Measurements from ENCODE around the gene PER2.

DNA sequence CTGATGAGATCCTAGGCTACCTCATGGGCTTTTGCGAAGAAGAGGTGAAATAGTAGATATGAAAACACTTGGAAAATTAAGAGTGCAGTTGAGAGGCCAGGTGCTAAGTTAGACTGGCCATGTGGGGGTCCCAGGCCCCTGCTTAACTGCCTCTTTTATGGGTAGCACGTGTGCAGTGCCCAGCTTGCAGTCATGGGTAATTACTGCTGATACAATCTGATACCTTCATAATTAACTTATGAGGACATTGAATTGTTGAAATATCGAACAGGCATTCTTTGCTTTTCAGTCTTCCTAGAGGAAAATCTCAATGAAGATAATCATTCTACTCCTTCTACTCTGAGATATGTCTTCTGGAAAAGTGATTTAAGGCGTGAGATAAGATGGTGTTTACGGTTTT lies 43.5 kb upstream of the PER2 start:
- TF ChIP-seq POLR2AphosphoS5 (IDR thresholded peaks at IDR 0.05; ENCODE audit: low read depth, low read length), result no peak
- TF ChIP-seq, protein P1, sequence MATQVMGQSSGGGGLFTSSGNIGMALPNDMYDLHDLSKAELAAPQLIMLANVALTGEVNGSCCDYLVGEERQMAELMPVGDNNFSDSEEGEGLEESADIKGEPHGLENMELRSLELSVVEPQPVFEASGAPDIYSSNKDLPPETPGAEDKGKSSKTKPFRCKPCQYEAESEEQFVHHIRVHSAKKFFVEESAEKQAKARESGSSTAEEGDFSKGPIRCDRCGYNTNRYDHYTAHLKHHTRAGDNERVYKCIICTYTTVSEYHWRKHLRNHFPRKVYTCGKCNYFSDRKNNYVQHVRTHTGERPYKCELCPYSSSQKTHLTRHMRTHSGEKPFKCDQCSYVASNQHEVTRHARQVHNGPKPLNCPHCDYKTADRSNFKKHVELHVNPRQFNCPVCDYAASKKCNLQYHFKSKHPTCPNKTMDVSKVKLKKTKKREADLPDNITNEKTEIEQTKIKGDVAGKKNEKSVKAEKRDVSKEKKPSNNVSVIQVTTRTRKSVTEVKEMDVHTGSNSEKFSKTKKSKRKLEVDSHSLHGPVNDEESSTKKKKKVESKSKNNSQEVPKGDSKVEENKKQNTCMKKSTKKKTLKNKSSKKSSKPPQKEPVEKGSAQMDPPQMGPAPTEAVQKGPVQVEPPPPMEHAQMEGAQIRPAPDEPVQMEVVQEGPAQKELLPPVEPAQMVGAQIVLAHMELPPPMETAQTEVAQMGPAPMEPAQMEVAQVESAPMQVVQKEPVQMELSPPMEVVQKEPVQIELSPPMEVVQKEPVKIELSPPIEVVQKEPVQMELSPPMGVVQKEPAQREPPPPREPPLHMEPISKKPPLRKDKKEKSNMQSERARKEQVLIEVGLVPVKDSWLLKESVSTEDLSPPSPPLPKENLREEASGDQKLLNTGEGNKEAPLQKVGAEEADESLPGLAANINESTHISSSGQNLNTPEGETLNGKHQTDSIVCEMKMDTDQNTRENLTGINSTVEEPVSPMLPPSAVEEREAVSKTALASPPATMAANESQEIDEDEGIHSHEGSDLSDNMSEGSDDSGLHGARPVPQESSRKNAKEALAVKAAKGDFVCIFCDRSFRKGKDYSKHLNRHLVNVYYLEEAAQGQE (IDR thresholded peaks at IDR 0.05; ENCODE audit: insufficient read depth in 1 of 2, low read depth in 2 of 2, low read length in 2 of 2), result no peak
- TF ChIP-seq SIN3A (IDR thresholded peaks at IDR 0.05; ENCODE audit: borderline replicate concordance, insufficient read depth, low read length), result no peak
- no peak for TF ChIP-seq FOXP2 (optimal IDR thresholded peaks at IDR 0.05; ENCODE audit: borderline replicate concordance, extremely low read depth, extremely low read length, insufficient read depth)
- no peak for TF ChIP-seq TAF1 (IDR thresholded peaks at IDR 0.05; ENCODE audit: borderline replicate concordance, insufficient read depth, low read length)
